GM23248 (cell line): Measurements from ENCODE around the gene CLPTM1. TPM values are rescaled to one million over a fixed set of nuclear protein-coding genes. Genes with fewer than 3 reads are reported as not detected.
A peak's percentile ranks its signal among the peaks of the same experiment; 100 is the strongest.

Source experiments
- DNase-seq: peaks from one replicate; pipeline ENCODE4 v3.0.0-alpha.2; 2015
- H2AFZ ChIP-seq: fragments of 200-600 bp; sonication (generic); 2 replicates; pipeline ENCODE4 v1.6.1; 2016; ENCODE audit warnings: antibody characterized with exemption
- H3F3A ChIP-seq: fragments of 200-600 bp; sonication (generic); 2 replicates; pipeline ENCODE4 v1.6.1; 2016; ENCODE audit warnings: mild to moderate bottlenecking, antibody characterized with exemption, mixed run types; ENCODE audit not compliant: insufficient read depth
- H3K27ac ChIP-seq: fragments of 200-600 bp; sonication (generic); 2 replicates; pipeline ENCODE4 v1.5.1; 2016; ENCODE audit warnings: mild to moderate bottlenecking
- H3K27me3 ChIP-seq: fragments of 200-600 bp; sonication (generic); replicated peaks from 2 replicates; pipeline ENCODE4 v1.6.1; 2016; ENCODE audit warnings: mild to moderate bottlenecking; ENCODE audit not compliant: insufficient read depth
- H3K36me3 ChIP-seq: fragments of 200-600 bp; sonication (generic); 2 replicates; pipeline ENCODE4 v1.6.1; 2016; ENCODE audit warnings: low read depth, mild to moderate bottlenecking
- H3K4me1 ChIP-seq: fragments of 200-600 bp; sonication (generic); 2 replicates; pipeline ENCODE4 v1.6.1; 2016; ENCODE audit warnings: mild to moderate bottlenecking; ENCODE audit not compliant: insufficient read depth
- H3K4me2 ChIP-seq: fragments of 200-600 bp; sonication (generic); one replicate; pipeline ENCODE4 v1.6.1; 2016; ENCODE audit warnings: mild to moderate bottlenecking; ENCODE audit not compliant: unreplicated experiment
- H3K4me3 ChIP-seq: fragments of 200-600 bp; sonication (generic); 2 replicates; pipeline ENCODE4 v1.5.1; 2016; ENCODE audit warnings: mild to moderate bottlenecking
- H3K79me2 ChIP-seq: fragments of 200-600 bp; sonication (generic); 2 replicates; pipeline ENCODE4 v1.6.1; 2016; ENCODE audit warnings: mild to moderate bottlenecking; ENCODE audit not compliant: insufficient read depth
- H3K9ac ChIP-seq: fragments of 200-600 bp; sonication (generic); 2 replicates; pipeline ENCODE4 v1.6.1; 2016; ENCODE audit warnings: mild to moderate bottlenecking
- H3K9me2 ChIP-seq: fragments of 200-600 bp; sonication (generic); 2 replicates; pipeline ENCODE4 v1.6.1; 2016; ENCODE audit warnings: mixed run types, mild to moderate bottlenecking, moderate library complexity; ENCODE audit not compliant: insufficient read depth
- H3K9me3 ChIP-seq: fragments of 200-600 bp; sonication (generic); one replicate; pipeline ENCODE4 v1.6.1; 2017; ENCODE audit warnings: low read depth
- H4K20me1 ChIP-seq: fragments of 200-600 bp; sonication (generic); 2 replicates; pipeline ENCODE4 v1.6.0; 2016; ENCODE audit not compliant: insufficient read depth
- EZH2 ChIP-seq: fragments of 200-600 bp; sonication (generic); IDR thresholded peaks from 2 replicates; pipeline ENCODE4 v1.6.1; 2018; ENCODE audit warnings: antibody characterized with exemption, mild to moderate bottlenecking; ENCODE audit not compliant: insufficient read depth, poor library complexity, severe bottlenecking
- EZH2phosphoT487 ChIP-seq: fragments of 200-600 bp; sonication (generic); IDR thresholded peaks from 2 replicates; pipeline ENCODE4 v1.6.1; 2018; ENCODE audit warnings: antibody characterized with exemption, moderate library complexity, mild to moderate bottlenecking, low read depth; ENCODE audit not compliant: insufficient read depth
- WGBS, 2 experiments: methylation state at CpG; one replicate each; pipeline ENCODE4 v1.1.6; 2015 to 2017; ENCODE audit warnings: low lambda C conversion rate in 2 of 2, low coverage in 1 of 2; ENCODE audit errors: missing lambda C conversion rate in 2 of 2; 5-methylcytosine and 5-hydroxymethylcytosine counted together
- in situ Hi-C: fragments of 300-500 bp; cut with MboI; formaldehyde crosslinking; loops from 2 replicates; pipeline ENCODE4 v1.15.0; 2020
- polyA plus RNA-seq: library from polyadenylated mRNA; unstranded; fragments of >200 nt; fragmentation: Nextera tagmentation; extraction: Ambion mirVana; gene quantifications from 2 replicates; pipeline ENCODE4 v1.2.1, GENCODE V29; 2016
- total RNA-seq: library from RNA; depleted of rRNA; stranded (reverse); fragments of >200 nt; shearing (Covaris generic); gene quantifications from 2 replicates; pipeline ENCODE4 v1.2.3, GENCODE V29; 2014

The CLPTM1 gene
- total and polyA plus RNA-seq, 2 experiments from 2014 or later = 40.5 to 103 TPM

GRCh38 chr19:45037393-45038169 is 82.4 kb downstream of the CLPTM1 start:
- in situ Hi-C loops = no loop called here
- Histone ChIP-seq H3K4me3 (no peak overlapping the region), H3K79me2 (peaks cover 34% of the 10 kb centered on the region), H3K9me3 (no peaks in the 10 kb centered on the region), H3F3A (peaks cover 13% of the 10 kb centered on the region), H3K27me3 (no peaks in the 10 kb centered on the region), H4K20me1 (peaks cover 8% of the 10 kb centered on the region; the same call in 1 of the 2 replicates), H3K4me2 (no peak overlapping the region), H3K9me2 (no peaks in the 10 kb centered on the region), H3K36me3 (peaks cover 17% of the 10 kb centered on the region; the same call in 1 of the 2 replicates), H3K4me1 (peaks cover 8% of the 10 kb centered on the region), H3K9ac (no peak overlapping the region), H3K27ac (no peak overlapping the region), H2AFZ (no peak overlapping the region)
- no peak for DNase-seq
- TF ChIP-seq EZH2 (no peak), EZH2phosphoT487 (no peak)
- 84 to 88% methylated on average over 31 to 37 of the region's 37 CpGs for WGBS, 2 experiments

- no peaks in the 10 kb centered on the region for H3K27me3 ChIP-seq
- peak within 1 kb of the TSS; percentile 99 for H3K4me2 ChIP-seq
- H3K79me2 ChIP-seq = peaks cover 51% of the 10 kb centered on the region
- H3K4me3 ChIP-seq = peak within 1 kb of the TSS; percentile 93
- no peak for TF ChIP-seq EZH2
- no peak for TF ChIP-seq EZH2phosphoT487
- peak within 1 kb of the TSS; percentile 98 for H3K9ac ChIP-seq
- peak; percentile 98 for DNase-seq
- H3K9me3 ChIP-seq = no peaks in the 10 kb centered on the region
- WGBS, 2 experiments = 2% methylated on average over 47 to 62 of the region's 62 CpGs
- H3K27ac ChIP-seq = peak within 1 kb of the TSS; percentile 97
- H3K36me3 ChIP-seq = peaks cover 22% of the 10 kb centered on the region; the same call in 1 of the 2 replicates
- H3K4me1 ChIP-seq = peaks cover 8% of the 10 kb centered on the region
- in situ Hi-C loops = no loop called here
- peak within 1 kb of the TSS; percentile 79 for H2AFZ ChIP-seq
- no peaks in the 10 kb centered on the region for H3K9me2 ChIP-seq
- peaks cover 8% of the 10 kb centered on the region; the same call in 1 of the 2 replicates for H4K20me1 ChIP-seq
- peaks cover 13% of the 10 kb centered on the region for H3F3A ChIP-seq
Observed at GRCh38 chr19:45038931-45039893, 84.0 kb downstream of the CLPTM1 start, which contains the start of gene CLASRP. Gene CLASRP (plus strand): TSS chr19:45039045. CDS start chr19:45040213, 1,168 bp downstream.

GRCh38 chr19:45040059-45040771 is 85.0 kb downstream of the CLPTM1 start:
- peaks cover 8% of the 10 kb centered on the region; the same call in 1 of the 2 replicates for H4K20me1 ChIP-seq
- no peak for TF ChIP-seq EZH2
- TF ChIP-seq EZH2phosphoT487 = no peak
- peaks cover 8% of the 10 kb centered on the region for H3K4me1 ChIP-seq
- peaks cover 61% of the 10 kb centered on the region for H3K79me2 ChIP-seq
- no peak overlapping the region for H3K27ac ChIP-seq
- peak overlapping the region; percentile 99 for H3K4me2 ChIP-seq
- no peaks in the 10 kb centered on the region for H3K9me3 ChIP-seq
- 82 to 85% methylated on average over 19 of the region's 19 CpGs for WGBS, 2 experiments
- peak overlapping the region; percentile 98 for H3K9ac ChIP-seq
- peak overlapping the region; percentile 93 for H3K4me3 ChIP-seq
- H3K27me3 ChIP-seq = no peaks in the 10 kb centered on the region
- in situ Hi-C loops = no loop called here
- DNase-seq = no peak
- no peaks in the 10 kb centered on the region for H3K9me2 ChIP-seq
- H3K36me3 ChIP-seq = peaks cover 22% of the 10 kb centered on the region; the same call in 1 of the 2 replicates
- H2AFZ ChIP-seq = no peak overlapping the region
- peaks cover 13% of the 10 kb centered on the region for H3F3A ChIP-seq
